Measurements from ENCODE around the gene PGLYRP4. TPM values are rescaled to one million over a fixed set of nuclear protein-coding genes. Genes with fewer than 3 reads are reported as not detected.

The PGLYRP4 gene
- total RNA-seq, 2 experiments from 2014 or later, result not detected

- H3K9me3 ChIP-seq (ENCODE audit: low read length), result no peaks in the 10 kb centered on the region
- ChIA-PET POLR2A (interaction anchor here (0.5 kb wide), 1 partner anchor 26 kb away, joined by 3 read pairs; no protein-coding TSS in a partner anchor), CTCF (ENCODE audit: unreplicated experiment) (no interaction called here)
- H4K20me1 ChIP-seq (ENCODE audit: insufficient read depth, low read length), result no peaks in the 10 kb centered on the region
- DNase-seq (ENCODE audit: low spot score), result peak; percentile 3
- H3K9me2 ChIP-seq (ENCODE audit: insufficient read depth, low read length), result no peaks in the 10 kb centered on the region
- H2AFZ ChIP-seq (ENCODE audit: low read length), result no peak overlapping the region
- TF ChIP-seq CTCF (conservative IDR thresholded peaks at IDR 0.05; ENCODE audit: low read length) (peak; percentile 72), EZH2phosphoT487 (IDR thresholded peaks at IDR 0.05; ENCODE audit: borderline replicate concordance, low read depth, low read length) (no peak)
- no peak overlapping the region for H3K4me2 ChIP-seq (ENCODE audit: low read length)
- no peak overlapping the region for H3K27ac ChIP-seq (ENCODE audit: low read depth, low read length, poor library complexity, severe bottlenecking)
- no peaks in the 10 kb centered on the region for H3K4me1 ChIP-seq (ENCODE audit: insufficient read depth, low read length, poor library complexity, severe bottlenecking)
- H3K4me3 ChIP-seq (ENCODE audit: low read depth, low read length, poor library complexity, severe bottlenecking), result no peak overlapping the region
- intact Hi-C loops (cut with micrococcal nuclease; ENCODE audit: unreplicated experiment), result no loop called here
- no peaks in the 10 kb centered on the region for H3K36me3 ChIP-seq (ENCODE audit: insufficient read depth, low read length)
- H3K79me2 ChIP-seq (ENCODE audit: insufficient read depth, low read depth, low read length), result no peaks in the 10 kb centered on the region
- BruUV-seq (replicated peaks), result no TSS peak
These were observed 59.9 kb downstream of the PGLYRP4 start for GRCh38 chr1:153288634-153289275.

Small RNA genes lying within 50 kb of the gene (small RNA-seq; reads per million reads assigned to genes)
- gene RNU6-160P, result not detected
- not detected for gene S100A15A

Other genes with a start within 250 kb of the PGLYRP4 start
- gene SPRR2F, start 235.3 kb downstream of the PGLYRP4 start, total RNA-seq (2014; rRNA removed; shearing (Covaris generic)), result not detected in 2 replicates
- not detected in 2 replicates for gene SPRR2F, start 235.3 kb downstream of the PGLYRP4 start, total RNA-seq (2022)
- gene SPRR2G, start 198.0 kb downstream of the PGLYRP4 start, total RNA-seq (2014; rRNA removed; shearing (Covaris generic)), result not detected in 2 replicates
- not detected in 2 replicates for gene SPRR2G, start 198.0 kb downstream of the PGLYRP4 start, total RNA-seq (2022)
- not detected in 2 replicates for gene LELP1, start 145.4 kb downstream of the PGLYRP4 start, total RNA-seq (2014; rRNA removed; shearing (Covaris generic))
- gene LELP1, start 145.4 kb downstream of the PGLYRP4 start, total RNA-seq (2022), result not detected in 2 replicates
- not detected in 2 replicates for gene PRR9, start 131.3 kb downstream of the PGLYRP4 start, total RNA-seq (2014; rRNA removed; shearing (Covaris generic))
- not detected in 2 replicates for gene PRR9, start 131.3 kb downstream of the PGLYRP4 start, total RNA-seq (2022)
- gene LORICRIN, start 89.2 kb downstream of the PGLYRP4 start, total RNA-seq (2014; rRNA removed; shearing (Covaris generic)), result not detected in 2 replicates
- not detected in 2 replicates for gene LORICRIN, start 89.2 kb downstream of the PGLYRP4 start, total RNA-seq (2022)
- not detected in 2 replicates for gene PGLYRP3, start 35.9 kb downstream of the PGLYRP4 start, total RNA-seq (2014; rRNA removed; shearing (Covaris generic))
- gene PGLYRP3, start 35.9 kb downstream of the PGLYRP4 start, total RNA-seq (2022), result not detected in 2 replicates
- gene S100A9, start 9.0 kb upstream of the PGLYRP4 start, total RNA-seq (2014; rRNA removed; shearing (Covaris generic)), result not detected in 2 replicates
- not detected in 2 replicates for gene S100A9, start 9.0 kb upstream of the PGLYRP4 start, total RNA-seq (2022)
- not detected in 2 replicates for gene S100A12, start 26.8 kb upstream of the PGLYRP4 start, total RNA-seq (2014; rRNA removed; shearing (Covaris generic))
- gene S100A12, start 26.8 kb upstream of the PGLYRP4 start, total RNA-seq (2022), result not detected in 2 replicates
- not detected in 2 replicates for gene S100A8, start 42.2 kb upstream of the PGLYRP4 start, total RNA-seq (2014; rRNA removed; shearing (Covaris generic))
- not detected in 2 replicates for gene S100A8, start 42.2 kb upstream of the PGLYRP4 start, total RNA-seq (2022)
- not detected in 2 replicates for gene S100A7A, start 67.7 kb upstream of the PGLYRP4 start, total RNA-seq (2014; rRNA removed; shearing (Covaris generic))
- gene S100A7A, start 67.7 kb upstream of the PGLYRP4 start, total RNA-seq (2022), result not detected in 2 replicates
- gene S100A7, start 111.8 kb upstream of the PGLYRP4 start, total RNA-seq (2014; rRNA removed; shearing (Covaris generic)), result not detected in 2 replicates
- gene S100A7, start 111.8 kb upstream of the PGLYRP4 start, total RNA-seq (2022), result not detected in 2 replicates
- not detected in 2 replicates for gene S100A6, start 187.2 kb upstream of the PGLYRP4 start, total RNA-seq (2014; rRNA removed; shearing (Covaris generic))
- not detected in 2 replicates for gene S100A6, start 187.2 kb upstream of the PGLYRP4 start, total RNA-seq (2022)
- gene S100A5, start 192.1 kb upstream of the PGLYRP4 start, total RNA-seq (2014; rRNA removed; shearing (Covaris generic)), result not detected in 2 replicates
- not detected in 2 replicates for gene S100A5, start 192.1 kb upstream of the PGLYRP4 start, total RNA-seq (2022)
- 1.6 and 3.6 TPM in 2 replicates for gene S100A4, start 197.0 kb upstream of the PGLYRP4 start, total RNA-seq (2014; rRNA removed; shearing (Covaris generic))
- 0.53 and 1.9 TPM in 2 replicates for gene S100A4, start 197.0 kb upstream of the PGLYRP4 start, total RNA-seq (2022)
- gene S100A3, start 200.4 kb upstream of the PGLYRP4 start, total RNA-seq (2014; rRNA removed; shearing (Covaris generic)), result not detected in 2 replicates
- gene S100A3, start 200.4 kb upstream of the PGLYRP4 start, total RNA-seq (2022), result not detected in 2 replicates
- gene S100A2, start 217.0 kb upstream of the PGLYRP4 start, total RNA-seq (2014; rRNA removed; shearing (Covaris generic)), result not detected in 2 replicates
- 1.4 TPM in 1 of 2 replicates, not detected in the other for gene S100A2, start 217.0 kb upstream of the PGLYRP4 start, total RNA-seq (2022)